ENCODE measurements around the gene TMEM200A. TPM values are rescaled to one million over a fixed set of nuclear protein-coding genes. Genes with fewer than 3 reads are reported as not detected.

TMEM200A gene
- total RNA-seq, 1 experiment from 2014 or later: 2.8 TPM

DNA sequence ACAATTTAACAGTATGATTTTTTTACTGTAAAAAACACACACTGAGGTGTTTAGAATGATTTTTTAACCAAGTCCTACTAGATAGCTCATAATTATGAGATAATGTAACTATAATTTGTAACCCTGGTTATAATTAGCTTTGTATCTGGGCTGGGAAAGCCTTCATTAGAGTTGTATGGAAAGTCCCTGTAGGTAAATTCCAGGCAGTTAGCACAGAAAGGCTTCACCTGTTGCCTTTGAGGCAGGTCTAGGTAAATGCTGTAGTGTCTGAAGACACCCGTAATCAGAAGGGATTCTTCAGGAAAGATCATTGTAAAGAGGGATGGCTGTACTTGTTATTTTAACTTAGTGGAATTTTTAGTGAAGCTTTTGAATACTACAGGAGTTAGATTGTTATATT, 1.9 kb downstream of the TMEM200A start:
- H3K36me3 ChIP-seq (replicated peaks; ENCODE audit: control insufficient read depth, insufficient read depth, low read length): no peaks in the 10 kb centered on the region
- H3K4me3 ChIP-seq (ENCODE audit: insufficient read depth, low read depth, low read length): no peak overlapping the region
- H3K27me3 ChIP-seq (ENCODE audit: control insufficient read depth, insufficient read depth, low read length): peaks cover 16% of the 10 kb centered on the region; the same call in 1 of the 2 replicates
- DNase-seq: peak; percentile 31

- H3K4me3 ChIP-seq (ENCODE audit: insufficient read depth, low read depth, low read length): no peak overlapping the region
- peaks cover 16% of the 10 kb centered on the region; the same call in 1 of the 2 replicates for H3K27me3 ChIP-seq (ENCODE audit: control insufficient read depth, insufficient read depth, low read length)
These were observed 2.8 kb downstream of the TMEM200A start for GRCh38 chr6:130368576-130368975.

GRCh38 chr6:130369831-130370230, 4.0 kb downstream of the TMEM200A start:
- Histone ChIP-seq H3K36me3 (replicated peaks; ENCODE audit: control insufficient read depth, insufficient read depth, low read length) (no peaks in the 10 kb centered on the region), H3K4me3 (ENCODE audit: insufficient read depth, low read depth, low read length) (no peak overlapping the region), H3K27me3 (ENCODE audit: control insufficient read depth, insufficient read depth, low read length) (peaks cover 14% of the 10 kb centered on the region; the same call in 1 of the 2 replicates)
- DNase-seq: no peak

More at GRCh38 chr6:130368576-130368975, 2.8 kb downstream of the TMEM200A start:
- no peaks in the 10 kb centered on the region for H3K36me3 ChIP-seq (replicated peaks; ENCODE audit: control insufficient read depth, insufficient read depth, low read length)
- no peak for DNase-seq

DNA sequence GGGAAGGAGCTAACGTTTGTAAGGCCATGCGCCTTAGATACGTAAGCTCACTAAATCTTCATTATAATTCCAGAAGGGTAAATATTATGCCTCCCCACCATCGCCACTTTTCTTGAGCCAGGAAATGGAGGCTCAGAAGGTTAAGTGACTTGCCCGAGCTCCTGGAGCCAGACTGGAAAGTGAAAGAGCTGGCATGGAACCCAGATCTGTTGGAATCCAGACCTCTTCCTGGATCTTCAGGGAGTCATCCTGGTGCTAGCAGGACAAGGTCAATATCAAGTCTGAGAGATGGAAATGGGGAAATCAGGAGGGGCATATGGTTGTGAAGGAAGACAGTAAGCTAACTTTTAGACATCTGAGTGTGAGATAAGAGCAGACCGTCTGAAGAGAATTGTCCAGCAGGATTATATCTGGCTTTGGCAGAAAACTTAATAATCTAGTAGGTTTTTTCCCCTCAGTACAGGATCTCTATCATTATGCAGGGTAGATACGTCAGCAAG, 6.2 kb downstream of the TMEM200A start:
- Histone ChIP-seq H3K4me3 (ENCODE audit: insufficient read depth, low read depth, low read length) (no peak overlapping the region), H3K36me3 (replicated peaks; ENCODE audit: control insufficient read depth, insufficient read depth, low read length) (no peaks in the 10 kb centered on the region), H3K27me3 (ENCODE audit: control insufficient read depth, insufficient read depth, low read length) (peaks cover 6% of the 10 kb centered on the region; the same call in 1 of the 2 replicates)
- no peak for DNase-seq

GRCh38 chr6:130372786-130373185, 7.0 kb downstream of the TMEM200A start:
- no peak for DNase-seq
- H3K36me3 ChIP-seq (replicated peaks; ENCODE audit: control insufficient read depth, insufficient read depth, low read length): no peaks in the 10 kb centered on the region
- no peaks in the 10 kb centered on the region; the same call in 1 of the 2 replicates for H3K27me3 ChIP-seq (ENCODE audit: control insufficient read depth, insufficient read depth, low read length)
- no peak overlapping the region for H3K4me3 ChIP-seq (ENCODE audit: insufficient read depth, low read depth, low read length)

DNA sequence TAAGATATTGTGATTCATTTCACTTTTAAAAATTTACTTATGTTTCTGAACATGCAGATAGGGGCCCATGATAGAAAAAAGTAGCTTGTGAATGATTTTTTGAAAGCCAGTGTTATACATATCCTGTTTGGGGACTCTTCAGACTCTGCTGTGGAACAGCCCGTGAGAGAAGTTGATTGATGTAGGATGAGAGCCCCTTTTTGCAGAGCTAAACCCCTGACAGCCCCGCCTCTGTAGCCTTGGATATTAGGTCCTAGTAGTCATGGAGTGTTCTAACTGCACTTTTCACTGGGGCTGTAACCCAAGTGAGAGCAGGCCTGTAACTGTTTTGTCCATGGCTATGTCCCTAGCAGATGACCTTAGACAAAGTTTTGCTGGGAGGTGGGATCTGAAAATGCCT, 8.2 kb downstream of the TMEM200A start:
- H3K27me3 ChIP-seq (ENCODE audit: control insufficient read depth, insufficient read depth, low read length): no peaks in the 10 kb centered on the region; the same call in 1 of the 2 replicates
- no peak overlapping the region for H3K4me3 ChIP-seq (ENCODE audit: insufficient read depth, low read depth, low read length)
- no peaks in the 10 kb centered on the region for H3K36me3 ChIP-seq (replicated peaks; ENCODE audit: control insufficient read depth, insufficient read depth, low read length)
- DNase-seq: no peak

GRCh38 chr6:130376936-130377335, 11.1 kb downstream of the TMEM200A start:
- Histone ChIP-seq H3K27me3 (ENCODE audit: control insufficient read depth, insufficient read depth, low read length) (no peaks in the 10 kb centered on the region), H3K36me3 (replicated peaks; ENCODE audit: control insufficient read depth, insufficient read depth, low read length) (no peaks in the 10 kb centered on the region), H3K4me3 (ENCODE audit: insufficient read depth, low read depth, low read length) (no peak overlapping the region)
- DNase-seq: no peak

- H3K36me3 ChIP-seq (replicated peaks; ENCODE audit: control insufficient read depth, insufficient read depth, low read length): no peaks in the 10 kb centered on the region
- H3K4me3 ChIP-seq (ENCODE audit: insufficient read depth, low read depth, low read length): no peak overlapping the region
- H3K27me3 ChIP-seq (ENCODE audit: control insufficient read depth, insufficient read depth, low read length): no peaks in the 10 kb centered on the region
- no peak for DNase-seq
These were observed 11.6 kb downstream of the TMEM200A start for GRCh38 chr6:130377371-130377770.

DNA sequence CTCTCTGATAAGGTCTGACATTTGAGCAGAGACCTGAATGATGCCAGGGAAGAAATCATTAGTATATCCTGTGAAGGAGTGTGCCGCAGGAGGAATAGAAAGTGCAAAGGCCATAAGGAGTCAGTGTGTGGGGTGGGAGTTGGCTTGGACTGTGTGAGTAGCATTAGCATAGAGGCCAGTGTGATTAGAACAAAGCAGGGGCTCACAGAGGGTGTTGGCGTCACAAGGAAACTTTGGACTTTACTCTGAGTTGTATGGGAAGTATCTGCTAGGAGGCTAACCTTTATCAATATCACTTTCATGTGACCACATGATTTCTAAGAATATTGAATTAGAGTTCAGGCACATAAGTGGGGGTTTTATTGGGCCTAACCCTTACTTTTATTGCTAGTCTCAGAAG, 12.1 kb downstream of the TMEM200A start:
- DNase-seq: no peak
- Histone ChIP-seq H3K36me3 (replicated peaks; ENCODE audit: control insufficient read depth, insufficient read depth, low read length) (no peaks in the 10 kb centered on the region), H3K27me3 (ENCODE audit: control insufficient read depth, insufficient read depth, low read length) (no peaks in the 10 kb centered on the region), H3K4me3 (ENCODE audit: insufficient read depth, low read depth, low read length) (no peak overlapping the region)

- no peaks in the 10 kb centered on the region for H3K27me3 ChIP-seq (ENCODE audit: control insufficient read depth, insufficient read depth, low read length)
- DNase-seq: no peak
- no peaks in the 10 kb centered on the region for H3K36me3 ChIP-seq (replicated peaks; ENCODE audit: control insufficient read depth, insufficient read depth, low read length)
- no peak overlapping the region for H3K4me3 ChIP-seq (ENCODE audit: insufficient read depth, low read depth, low read length)
These were observed 13.4 kb downstream of the TMEM200A start for GRCh38 chr6:130379223-130379622.

- Histone ChIP-seq H3K4me3 (ENCODE audit: insufficient read depth, low read depth, low read length) (no peak overlapping the region), H3K27me3 (ENCODE audit: control insufficient read depth, insufficient read depth, low read length) (no peaks in the 10 kb centered on the region), H3K36me3 (replicated peaks; ENCODE audit: control insufficient read depth, insufficient read depth, low read length) (no peaks in the 10 kb centered on the region)
- DNase-seq: no peak
These were observed 15.2 kb downstream of the TMEM200A start for GRCh38 chr6:130381012-130381411.

DNA sequence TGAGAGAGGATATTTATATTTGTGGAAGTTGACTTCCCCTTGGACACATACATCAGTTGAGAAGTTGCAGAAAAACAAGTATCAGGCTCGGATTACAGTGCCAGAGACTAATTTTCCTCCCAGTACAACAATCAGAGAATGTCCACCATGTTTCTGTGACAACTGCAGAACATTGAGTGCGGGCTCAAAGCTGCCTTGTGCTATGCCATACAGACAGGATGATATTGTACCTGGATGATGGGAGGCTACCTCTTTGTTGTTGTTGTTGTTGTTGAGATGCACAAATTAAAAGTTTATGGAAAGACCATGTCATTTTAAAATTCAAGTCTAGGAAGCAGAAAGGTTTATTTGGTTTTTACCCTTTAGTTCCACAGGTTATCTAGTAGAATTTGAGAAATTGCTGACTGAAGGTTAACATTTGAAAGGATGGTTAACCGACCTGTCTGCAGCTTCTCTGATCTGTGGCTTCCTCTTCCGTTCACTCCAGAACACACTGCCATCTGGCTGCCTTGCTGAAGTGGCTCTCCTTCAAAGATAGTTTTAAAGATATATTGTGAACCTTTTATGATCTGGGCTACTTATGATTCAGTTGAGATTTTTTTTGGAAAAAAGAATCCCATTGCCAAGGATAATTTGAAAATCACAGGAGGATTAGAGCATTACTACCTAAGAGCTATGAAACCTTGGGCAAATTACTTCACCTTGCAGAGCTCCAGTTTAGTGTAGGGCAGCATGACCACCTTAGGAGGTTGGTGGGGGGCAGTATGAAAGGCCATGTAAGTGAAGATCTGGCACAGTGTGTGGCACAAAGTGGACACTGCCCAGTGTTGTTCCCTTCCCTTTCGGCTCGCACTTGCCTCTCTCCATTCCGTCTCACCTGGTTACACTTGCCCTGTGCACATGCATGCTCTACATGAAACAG, 15.9 kb downstream of the TMEM200A start:
- DNase-seq: no peak
- Histone ChIP-seq H3K27me3 (ENCODE audit: control insufficient read depth, insufficient read depth, low read length) (no peaks in the 10 kb centered on the region), H3K36me3 (replicated peaks; ENCODE audit: control insufficient read depth, insufficient read depth, low read length) (no peaks in the 10 kb centered on the region), H3K4me3 (ENCODE audit: insufficient read depth, low read depth, low read length) (no peak overlapping the region)

DNA sequence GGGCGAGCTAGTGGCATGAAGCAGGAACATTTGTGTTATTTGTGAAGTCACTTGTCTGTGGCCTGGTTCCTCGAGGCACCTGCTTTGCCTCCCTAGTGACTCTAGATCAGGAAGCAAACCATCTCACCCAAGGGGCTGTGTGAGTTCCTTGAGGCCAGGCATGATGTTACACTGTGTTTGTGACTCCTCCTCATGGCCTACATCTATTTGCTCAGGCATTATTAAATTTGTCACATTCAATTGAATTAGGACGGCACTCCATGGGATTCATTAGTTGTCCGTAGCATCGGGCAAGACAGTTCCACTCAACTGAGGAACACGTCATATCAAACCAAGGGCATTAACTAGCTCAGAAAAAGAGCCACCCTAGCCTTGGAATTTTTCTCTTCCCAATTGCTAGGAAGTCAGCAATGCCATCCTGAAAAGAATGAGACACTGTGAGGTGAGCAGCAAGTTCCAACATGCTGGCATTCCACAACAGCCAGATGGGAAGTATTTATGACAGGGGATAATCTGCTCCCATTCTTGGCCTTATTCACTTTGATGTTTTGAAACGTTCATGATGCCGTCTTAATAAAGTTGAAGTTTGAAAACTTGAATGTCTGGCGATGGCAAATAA, 17.2 kb downstream of the TMEM200A start:
- Histone ChIP-seq H3K36me3 (replicated peaks; ENCODE audit: control insufficient read depth, insufficient read depth, low read length) (no peaks in the 10 kb centered on the region), H3K4me3 (ENCODE audit: insufficient read depth, low read depth, low read length) (no peak overlapping the region), H3K27me3 (ENCODE audit: control insufficient read depth, insufficient read depth, low read length) (no peaks in the 10 kb centered on the region)
- no peak for DNase-seq

- H3K27me3 ChIP-seq (ENCODE audit: control insufficient read depth, insufficient read depth, low read length): no peaks in the 10 kb centered on the region
- no peaks in the 10 kb centered on the region for H3K36me3 ChIP-seq (replicated peaks; ENCODE audit: control insufficient read depth, insufficient read depth, low read length)
- no peak overlapping the region for H3K4me3 ChIP-seq (ENCODE audit: insufficient read depth, low read depth, low read length)
- DNase-seq: no peak
These were observed 19.4 kb downstream of the TMEM200A start for GRCh38 chr6:130385064-130385695.
